Activated naive CD8-positive, alpha-beta T cell treated with anti-CD3 and anti-CD28 coated beads, Interleukin-2, amount 50 U/mL, for 16 hours (primary cell): ENCODE measurements around the gene CEP131.

Source experiments
- DNase-seq: peaks from one replicate; pipeline ENCODE4 v3.0.0-alpha.2; 2020; ENCODE audit warnings: low read depth, low spot score

Gene CEP131

DNA sequence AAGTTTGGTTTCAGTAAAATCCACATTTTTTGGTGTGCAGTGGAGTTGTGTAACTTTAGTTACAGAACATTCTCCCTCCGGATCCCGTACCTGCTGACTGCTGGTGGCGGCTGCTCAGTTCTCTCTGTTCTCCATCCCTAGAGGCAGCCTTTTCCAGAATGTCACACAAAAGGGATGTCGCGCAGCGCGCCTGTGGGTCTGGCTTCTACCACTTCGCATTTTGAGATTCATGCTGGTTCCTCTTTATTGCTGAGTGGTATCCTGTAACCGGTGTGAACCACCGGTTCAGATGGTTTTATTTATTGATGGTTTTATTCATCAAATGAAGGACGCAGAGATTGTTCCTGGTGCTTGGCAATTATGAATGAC lies 981 bp upstream of the CEP131 start:
- no peak for DNase-seq

DNA sequence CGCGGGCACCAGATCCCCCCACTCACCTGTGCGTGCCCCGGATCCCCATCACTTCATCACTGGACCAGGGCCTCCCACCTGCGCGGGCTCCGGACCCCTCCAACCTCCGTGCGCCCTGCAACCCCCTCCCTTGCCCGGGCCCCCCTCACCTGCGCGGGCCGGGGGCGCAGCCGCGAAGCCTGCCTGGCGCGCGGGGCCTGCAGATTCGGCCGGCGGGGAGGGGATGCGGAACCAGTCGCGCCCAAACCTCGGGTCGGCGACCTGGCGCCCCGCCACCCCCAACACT lies 202 bp downstream of the CEP131 start:
- no peak for DNase-seq

DNA sequence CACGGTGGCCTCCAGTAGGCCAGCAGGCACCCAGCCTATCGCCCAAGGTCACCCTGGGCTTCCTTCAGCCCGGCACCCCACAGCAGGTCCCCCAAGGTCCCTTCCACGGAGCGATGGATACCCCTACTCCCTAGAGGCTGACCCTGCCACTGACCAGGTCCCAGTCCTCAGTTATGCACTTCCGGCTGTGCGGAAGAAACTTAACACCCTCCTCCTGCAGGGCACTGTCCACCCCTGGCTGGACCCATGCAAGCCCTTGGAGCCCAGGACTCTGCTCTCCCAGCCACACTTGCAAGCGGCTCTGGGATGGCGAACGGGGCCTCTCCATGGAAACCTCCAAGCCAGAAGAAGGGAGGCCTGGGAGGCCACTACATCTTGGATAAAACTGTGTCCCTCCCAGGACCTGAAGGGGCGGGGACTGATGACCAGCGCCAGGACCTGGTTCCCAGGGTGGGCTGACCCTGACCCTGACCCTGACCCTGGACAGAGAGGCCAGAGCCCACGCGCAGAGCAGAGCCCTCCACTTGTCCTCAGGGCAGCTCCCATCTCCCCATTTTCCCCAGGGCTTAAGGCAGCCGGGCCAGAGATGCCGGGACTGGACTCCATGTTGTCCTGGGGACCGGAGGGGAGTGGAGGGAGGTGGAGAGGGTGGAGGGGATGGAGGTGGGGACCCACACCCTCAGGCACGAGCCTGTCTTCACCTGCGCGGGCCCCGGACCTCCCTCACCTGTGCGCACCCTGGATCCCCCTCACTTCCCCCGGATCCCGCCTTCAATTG lies 734 bp downstream of the CEP131 start:
- DNase-seq: no peak

DNA sequence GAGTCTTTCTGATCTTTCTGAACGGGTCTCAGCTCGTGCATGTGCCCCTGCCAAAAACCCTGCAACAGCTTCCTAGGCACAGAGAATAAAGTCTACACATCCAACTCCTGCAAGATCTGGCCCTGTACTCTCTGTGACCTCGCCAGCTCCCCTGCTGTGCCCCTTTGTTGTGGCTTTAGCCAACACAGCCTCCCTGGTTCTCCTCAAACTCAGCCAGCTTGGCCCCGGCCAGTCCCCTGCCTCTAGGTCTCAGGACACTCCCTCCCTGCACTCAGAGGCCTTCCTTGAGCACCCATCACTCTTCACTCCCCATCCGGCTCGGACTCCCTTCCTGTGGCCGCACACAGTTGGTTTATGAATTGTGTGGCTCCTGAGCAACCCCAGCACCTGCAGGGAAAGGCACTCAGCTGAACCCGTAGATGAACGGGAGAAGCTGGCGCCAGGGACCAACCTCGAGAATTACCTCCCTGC lies 1.4 kb downstream of the CEP131 start:
- DNase-seq: no peak

DNA sequence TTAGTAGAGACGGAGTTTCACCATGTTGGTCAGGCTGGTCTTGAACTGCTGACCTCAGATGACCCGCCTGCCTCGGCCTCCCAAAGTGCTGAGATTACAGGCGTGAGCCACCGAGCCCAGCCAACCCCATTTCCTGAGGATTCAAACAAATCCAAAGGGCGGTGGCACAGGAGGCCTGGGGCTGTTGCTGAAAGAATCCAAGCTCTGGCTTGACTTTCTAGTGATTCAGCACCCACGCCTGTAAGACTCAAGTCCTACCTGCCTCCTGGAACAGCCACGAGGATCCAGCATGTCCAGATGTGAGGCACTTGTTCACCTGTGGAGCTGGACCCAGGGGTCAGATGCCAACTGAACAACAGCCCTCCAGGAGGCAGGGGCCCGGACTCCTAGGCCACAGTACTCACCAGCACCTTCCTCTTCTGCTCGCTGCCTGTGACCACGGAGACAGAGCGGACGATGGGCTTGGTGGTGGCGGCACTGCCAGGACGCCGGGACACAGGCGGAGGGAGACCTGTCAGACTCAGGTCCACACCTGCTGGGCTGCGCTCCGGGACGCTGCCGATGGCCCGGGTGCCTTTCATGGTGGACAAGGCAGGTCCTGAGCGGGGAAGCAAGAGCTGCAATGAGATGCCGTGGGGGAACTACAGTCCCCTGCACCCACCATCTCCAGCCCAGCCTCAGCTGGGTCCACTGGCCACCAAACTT lies 3.1 kb downstream of the CEP131 start:
- no peak for DNase-seq

DNA sequence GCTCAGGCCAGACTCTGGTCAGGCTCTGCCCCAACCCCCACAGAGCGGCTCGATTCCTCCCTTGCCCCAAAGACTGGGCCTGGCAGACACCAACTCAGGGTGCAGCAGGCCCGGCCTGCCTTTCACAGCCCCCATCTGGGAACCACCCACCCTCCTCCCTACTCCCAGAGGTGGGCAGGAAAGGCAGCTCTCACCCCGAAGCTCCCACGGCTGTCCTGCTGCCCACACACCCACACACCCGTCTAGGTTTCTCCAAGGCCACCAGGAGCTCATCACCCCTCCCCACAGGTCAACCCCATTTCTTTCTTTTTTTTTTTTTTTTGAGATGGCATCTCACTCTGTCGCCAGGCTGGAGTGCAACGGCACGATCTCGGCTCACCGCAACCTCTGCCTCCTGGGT lies 3.8 kb downstream of the CEP131 start:
- no peak for DNase-seq

DNA sequence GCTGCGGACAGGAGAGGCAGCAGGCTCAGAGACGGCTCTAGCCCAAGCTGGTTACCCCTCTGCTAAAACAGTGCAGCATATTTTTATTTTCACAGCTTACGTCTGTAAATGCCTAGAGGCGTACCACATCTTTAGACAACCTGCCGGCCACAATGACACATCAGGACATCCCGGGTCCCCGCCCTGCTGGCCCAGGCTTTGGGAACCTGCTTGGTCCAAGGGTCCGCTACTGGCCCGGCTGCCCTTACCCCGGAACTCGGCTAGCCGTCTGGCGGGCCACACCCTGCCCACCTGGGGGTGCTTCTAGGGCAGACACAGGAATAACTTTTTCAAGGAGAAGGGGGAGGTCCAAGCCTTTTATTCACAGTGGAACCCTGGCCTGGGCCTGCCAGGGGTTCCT lies 4.3 kb downstream of the CEP131 start:
- DNase-seq: no peak

DNA sequence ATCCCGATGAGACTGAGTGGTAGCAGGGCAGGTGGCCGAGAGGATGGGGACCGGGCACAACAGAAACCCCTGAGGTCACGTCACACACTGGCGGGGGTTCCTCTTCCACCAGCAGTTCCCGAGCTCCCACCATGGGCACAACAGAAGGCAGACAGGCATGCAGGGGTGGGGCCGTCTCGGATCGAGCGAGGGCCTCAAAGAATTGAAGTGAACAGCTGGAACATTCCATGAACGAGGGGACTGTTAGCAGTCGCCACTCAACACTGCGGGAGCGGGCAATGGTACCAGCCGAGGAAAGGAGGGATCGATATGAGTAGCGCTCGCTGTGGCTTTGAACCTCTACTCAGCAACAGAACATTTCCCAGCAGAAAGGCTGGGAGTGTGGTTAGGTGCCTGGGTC lies 5.3 kb downstream of the CEP131 start:
- DNase-seq: no peak

DNA sequence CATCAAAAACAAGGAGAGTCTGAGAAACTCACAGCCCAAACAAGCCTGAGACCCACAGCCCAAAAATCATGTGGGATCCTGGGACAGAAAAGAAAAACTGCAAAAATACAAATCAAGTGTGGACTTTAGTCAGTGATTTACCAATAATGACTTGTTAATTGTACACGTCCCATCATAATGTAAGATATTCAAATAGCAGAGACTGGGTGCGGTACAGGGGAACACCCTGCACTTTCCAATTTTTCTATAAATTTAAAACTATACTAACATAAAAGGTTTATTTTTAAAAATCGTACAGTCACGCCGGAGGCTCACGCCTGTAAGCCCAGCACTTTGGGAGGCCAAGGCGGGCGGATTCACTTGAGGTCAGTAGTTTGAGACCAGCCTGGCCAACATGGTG lies 8.8 kb downstream of the CEP131 start:
- DNase-seq: no peak

DNA sequence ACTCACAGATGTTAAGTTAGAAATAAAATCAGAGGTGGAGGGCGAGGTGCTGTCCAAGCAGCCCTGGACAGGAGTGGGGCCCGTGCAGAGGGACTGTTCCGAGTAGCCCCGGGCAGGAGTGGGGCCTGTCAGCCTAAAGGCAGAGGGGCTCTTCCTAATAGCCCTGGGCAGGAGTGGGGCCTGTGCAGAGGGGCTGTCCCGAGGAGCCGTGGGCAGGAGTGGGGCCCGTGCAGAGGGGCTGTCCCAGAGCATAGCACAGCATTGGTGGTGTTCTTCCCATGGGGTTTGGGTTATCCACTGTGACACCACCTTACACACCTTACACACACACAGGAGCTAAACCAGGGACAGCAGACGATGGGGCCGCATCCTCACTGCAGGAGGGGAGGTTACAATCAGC lies 10.4 kb downstream of the CEP131 start:
- DNase-seq: no peak

DNA sequence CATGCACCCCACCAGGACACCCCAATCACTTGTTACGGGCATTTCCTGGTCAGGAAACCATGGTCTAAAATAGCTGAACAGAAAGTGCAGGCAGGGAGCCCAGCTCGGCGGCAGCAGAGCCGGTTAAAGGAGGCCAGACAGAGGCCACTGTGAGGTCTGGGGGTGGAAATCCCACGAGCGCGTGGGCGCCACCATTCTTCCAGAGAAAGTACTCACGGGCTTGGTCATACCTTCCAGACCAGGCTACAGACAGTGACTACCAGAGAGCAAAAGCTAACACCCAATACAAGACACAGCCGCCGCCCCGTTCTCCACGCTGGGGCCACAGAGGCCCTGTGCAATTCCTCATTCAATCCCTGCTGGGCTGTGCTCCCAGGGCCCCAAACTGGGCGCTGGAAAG lies 11.9 kb downstream of the CEP131 start:
- DNase-seq: no peak

DNA sequence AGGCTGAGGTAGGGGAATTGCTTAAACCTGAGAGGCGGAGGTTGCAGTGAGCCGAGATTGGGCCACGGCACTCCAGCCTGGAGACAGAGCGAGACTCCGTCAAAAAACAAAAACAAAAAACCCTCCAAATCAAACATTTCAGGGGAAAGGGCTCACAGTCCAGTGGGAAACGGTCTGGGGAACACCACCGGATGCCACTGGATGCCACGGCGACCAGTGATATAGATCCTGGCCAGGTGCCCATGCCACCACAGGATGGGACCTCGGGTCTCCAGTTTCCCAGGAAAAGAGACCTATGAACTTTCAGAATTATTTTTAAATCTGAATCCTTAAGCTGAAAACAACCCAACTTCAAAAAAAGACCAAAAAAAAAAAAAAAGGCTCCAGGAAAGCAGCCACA lies 12.3 kb downstream of the CEP131 start:
- no peak for DNase-seq

DNA sequence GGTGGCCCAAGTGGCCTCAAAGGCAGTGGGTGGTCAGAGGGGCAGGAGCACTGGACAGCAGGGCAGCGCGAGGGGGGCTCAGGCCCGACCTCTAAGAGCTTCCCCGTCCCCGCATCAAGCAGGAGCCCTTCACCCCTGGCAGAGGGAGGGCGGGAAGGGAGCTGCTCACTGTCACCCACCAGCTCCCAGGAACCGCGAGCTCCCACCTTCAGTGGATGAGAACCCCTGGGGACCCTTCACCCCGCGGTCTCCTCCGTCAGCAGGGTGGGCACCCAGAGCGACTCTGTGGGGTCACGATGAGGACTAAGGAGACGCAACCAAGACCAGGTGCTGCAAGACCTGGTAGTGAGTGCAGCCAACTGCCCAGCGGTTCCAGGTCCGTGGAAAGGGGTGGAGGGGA lies 13.6 kb downstream of the CEP131 start:
- no peak for DNase-seq

DNA sequence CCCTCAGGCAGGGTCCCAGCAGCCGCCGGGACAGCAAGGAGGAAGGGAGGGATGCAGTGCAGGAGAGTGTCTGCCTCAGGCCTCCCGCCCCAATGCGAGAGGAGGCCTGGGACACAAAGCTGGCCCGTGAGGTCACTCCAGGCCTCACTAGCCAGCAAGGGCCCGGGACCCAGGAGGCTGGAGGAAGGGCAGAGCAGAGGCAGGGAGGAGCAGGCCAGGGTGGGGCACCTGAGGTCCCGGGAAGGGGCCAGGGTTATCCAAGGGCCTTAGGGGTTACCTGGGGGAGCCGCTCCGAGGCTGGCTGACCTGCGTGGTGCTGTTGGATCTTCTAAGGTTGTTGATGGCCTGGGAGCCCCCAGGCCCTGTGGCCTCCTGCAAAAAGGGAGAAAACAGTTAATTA lies 14.1 kb downstream of the CEP131 start:
- DNase-seq: no peak

DNA sequence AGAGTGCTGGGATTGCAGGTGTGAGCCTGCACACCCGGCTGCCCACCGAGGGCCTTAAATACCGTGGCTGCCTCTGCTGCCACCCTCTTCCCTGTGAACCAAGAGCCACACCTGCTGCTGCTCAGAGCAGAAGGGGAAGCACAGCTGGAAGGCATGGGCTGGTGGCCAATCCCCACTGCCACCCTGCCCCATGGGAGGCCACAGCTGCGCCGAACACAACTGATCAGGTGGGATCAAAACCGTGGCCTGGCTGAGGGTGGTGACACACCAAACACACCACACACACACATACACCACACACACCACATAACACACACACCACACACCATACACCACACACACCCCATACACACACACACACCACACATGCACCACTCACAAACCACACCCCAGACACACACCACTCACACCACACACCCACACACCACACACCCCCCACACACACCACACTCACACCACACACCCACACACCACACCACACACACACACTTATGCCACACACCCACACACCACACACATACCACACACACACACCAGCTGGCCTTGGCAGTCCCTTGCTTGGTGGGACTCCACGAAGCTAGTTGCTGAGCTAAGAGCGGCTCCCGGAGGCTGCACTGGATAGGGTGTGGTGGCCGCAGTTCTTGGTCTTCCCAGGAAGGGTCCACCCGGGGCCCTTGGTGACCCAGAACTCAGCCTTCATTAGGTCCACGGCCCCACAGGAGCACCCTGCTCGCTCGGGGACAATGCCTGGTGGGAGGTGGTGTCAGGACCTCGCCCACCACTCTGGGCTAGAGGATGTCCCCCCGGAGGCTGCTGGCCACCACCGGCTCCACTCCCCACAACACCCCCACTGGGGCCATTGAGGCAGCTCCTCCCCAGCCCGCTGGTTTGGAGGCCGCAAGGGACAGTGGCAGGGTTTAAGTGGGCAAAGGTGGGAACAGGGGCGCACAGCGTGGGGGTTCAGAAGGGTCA lies 14.9 kb downstream of the CEP131 start:
- no peak for DNase-seq

DNA sequence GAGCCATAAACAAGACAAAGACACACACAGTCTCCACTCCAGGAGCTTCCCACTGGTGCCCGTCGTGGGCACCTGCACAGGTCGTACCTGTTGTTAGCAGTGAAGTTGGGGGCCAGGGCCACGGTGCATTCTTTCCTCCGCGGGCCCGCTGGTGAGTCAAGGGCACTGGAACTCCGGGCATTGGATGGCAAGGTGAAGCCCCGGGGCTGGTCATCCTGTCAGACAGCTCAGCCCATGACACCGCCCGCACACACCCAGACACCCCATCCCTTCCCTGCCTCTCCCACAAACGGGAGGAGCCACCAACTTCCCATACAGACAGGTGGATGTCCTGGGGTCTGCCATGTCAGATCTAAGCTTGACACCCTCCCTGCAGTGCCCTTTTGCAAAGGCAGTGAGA lies 16.1 kb downstream of the CEP131 start:
- DNase-seq: no peak

DNA sequence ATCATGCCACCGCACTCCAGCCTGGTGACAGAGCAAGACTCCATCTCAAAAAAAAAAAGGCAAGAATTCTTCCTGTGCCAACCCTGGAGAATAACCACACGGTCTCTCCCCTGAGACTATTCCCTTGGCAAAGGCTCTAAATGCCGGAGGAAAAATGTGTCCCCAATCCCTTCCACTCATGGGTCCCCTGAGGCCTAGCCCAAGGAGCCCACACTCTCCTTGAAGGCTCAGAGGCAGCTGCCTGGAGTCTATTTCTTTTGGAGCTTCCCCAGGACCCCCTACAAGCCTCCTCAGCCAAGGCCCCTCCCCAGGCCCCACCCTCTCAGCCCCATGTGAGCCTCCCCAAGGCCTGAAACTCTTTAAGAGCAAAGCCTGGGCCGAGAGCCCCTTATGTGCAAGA lies 16.6 kb downstream of the CEP131 start:
- no peak for DNase-seq

DNA sequence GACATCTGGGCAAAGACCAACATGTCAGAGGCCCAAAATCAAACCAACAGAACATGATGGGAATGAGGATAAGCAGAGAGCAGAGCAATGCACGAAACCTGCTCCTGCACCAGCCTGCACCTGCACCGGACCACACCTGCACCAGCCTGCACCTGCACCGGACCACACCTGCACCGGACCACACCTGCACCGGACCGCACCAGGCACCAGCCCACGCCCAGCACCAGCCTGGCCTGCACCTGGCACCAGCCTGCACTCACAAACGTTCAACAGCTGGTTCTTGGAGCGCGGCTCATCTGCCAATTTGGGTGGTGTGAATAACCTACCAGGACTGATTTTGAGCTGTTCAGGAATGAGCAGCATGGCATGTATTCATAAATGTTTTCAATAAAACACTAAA lies 18.2 kb downstream of the CEP131 start:
- DNase-seq: no peak

DNA sequence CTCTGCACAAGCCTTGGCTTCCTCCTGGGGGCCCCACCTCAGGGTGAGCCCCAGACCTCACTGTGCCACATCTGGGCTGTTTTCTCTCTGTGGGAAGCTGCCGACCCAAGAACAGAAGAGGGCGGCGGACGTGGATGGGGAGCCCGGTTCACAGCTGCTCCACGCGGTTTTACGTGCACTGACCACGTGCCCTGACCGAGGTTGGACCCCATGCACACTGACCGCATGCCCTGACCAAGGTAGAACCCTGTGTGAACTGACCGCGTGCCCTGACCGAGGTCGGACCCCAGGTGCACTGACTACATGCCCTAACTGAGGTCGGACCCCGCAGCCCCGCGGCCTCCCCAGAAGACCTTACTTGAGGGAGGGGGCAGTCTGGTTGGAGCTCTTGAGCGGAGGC lies 19.6 kb downstream of the CEP131 start:
- DNase-seq: no peak

DNA sequence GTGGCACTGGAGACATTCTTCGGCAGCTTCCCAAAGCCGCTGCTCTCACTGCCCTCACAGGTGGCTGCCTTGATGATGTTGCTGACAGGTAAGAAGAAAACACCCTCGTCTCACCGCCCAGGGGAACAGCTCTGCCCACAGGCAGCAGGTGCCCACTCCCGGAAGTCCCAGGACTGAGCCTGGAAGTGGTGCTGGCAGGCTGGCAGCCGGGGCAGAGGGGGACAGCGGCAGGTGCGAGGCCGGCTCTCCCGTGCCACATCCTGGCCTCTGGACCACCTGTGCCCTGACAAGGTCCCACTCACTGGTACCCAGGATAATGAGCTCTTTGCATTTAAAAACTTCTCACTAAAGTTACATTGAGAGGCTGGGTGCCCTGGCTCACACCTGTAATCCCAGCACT lies 20.4 kb downstream of the CEP131 start:
- DNase-seq: no peak

DNA sequence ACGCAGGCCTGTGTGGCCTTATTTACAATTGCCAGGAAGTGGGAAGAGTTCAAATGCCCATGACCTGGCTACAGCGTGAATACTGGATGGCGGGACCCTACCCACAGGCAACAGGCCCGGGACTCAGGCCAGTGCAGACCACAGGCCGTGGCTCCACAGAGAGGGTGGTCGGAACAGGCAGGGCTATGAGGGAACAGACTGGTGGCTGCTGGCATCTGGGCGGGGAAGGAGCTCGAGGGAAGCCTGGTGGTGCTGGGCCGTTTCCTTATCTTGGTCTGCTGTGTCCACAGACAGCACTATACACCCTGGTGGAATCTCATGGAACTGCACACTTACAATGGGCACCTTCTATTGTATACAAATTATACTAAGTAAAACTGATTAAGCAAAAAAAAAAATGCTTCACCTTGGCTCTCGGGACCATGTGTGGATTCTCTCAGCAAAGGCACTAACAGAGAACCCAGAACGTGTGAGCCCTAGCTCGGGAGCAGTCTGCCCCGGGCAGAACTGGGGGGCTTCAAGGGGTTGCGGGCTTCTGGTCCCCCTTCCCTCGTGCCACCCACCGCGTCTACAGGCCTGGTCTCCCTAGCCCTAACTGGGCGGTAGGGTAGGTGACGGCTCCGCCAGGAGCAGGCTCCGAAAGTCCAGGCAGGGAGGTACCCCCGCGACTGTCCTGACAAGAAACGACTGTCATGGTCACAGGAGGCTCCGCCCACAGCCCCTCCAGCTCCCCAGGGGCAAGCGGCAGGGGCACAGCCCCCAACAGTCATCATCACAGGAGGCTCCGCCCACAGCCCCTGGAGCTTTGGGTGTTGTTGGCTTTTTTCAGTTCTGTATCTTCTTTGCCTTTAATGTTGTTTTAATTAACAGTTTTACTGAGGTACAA lies 21.8 kb downstream of the CEP131 start:
- no peak for DNase-seq

DNA sequence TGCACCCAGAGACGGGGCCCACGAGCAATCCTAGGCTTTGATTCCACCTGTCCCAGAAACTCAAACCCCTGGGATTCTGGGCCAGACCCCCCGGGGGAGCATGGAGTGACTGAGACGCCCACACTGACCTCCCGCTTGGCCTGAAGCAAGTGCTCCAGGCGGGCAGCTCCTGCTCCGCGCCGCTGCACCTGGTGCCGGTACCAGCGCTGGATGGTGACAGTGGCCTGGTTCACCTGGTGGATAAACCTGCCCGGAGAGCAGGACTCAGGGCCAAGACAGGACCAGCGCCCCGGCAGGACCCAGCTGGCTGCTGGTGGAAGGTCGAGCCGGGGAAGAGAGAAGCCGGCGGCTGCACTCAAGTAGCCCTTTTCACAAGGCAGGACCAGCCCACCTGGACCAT lies 22.6 kb downstream of the CEP131 start:
- DNase-seq: no peak
